Measurements from ENCODE around the gene TMEM126B.
"Not testable (repeated sequence)": the region's sequence is repeated elsewhere in the genome, so short reads cannot be mapped to it uniquely, and the experiment has no call there.

The TMEM126B gene

GRCh38 chr11:85651118-85651517, 22.7 kb downstream of the TMEM126B start:
- no peak for DNase-seq

GRCh38 chr11:85652786-85653447, 24.5 kb downstream of the TMEM126B start:
- no peak for DNase-seq

- DNase-seq = not testable (repeated sequence)
These were observed 25.9 kb downstream of the TMEM126B start for GRCh38 chr11:85654343-85654742.

- no peak for DNase-seq
These were observed 28.4 kb downstream of the TMEM126B start for GRCh38 chr11:85656777-85657176.

GRCh38 chr11:85658180-85658579, 29.8 kb downstream of the TMEM126B start:
- no peak for DNase-seq

GRCh38 chr11:85661972-85662664, 33.7 kb downstream of the TMEM126B start:
- DNase-seq = no peak

- no peak for DNase-seq
These were observed 34.8 kb downstream of the TMEM126B start for GRCh38 chr11:85663080-85663752.

- DNase-seq = peak; percentile 68
These were observed 35.6 kb downstream of the TMEM126B start for GRCh38 chr11:85663753-85664614.

- DNase-seq = peak; percentile 96
These were observed 36.5 kb downstream of the TMEM126B start, which contains the start of gene CREBZF for GRCh38 chr11:85664615-85665481. TSS of gene CREBZF (minus strand) at chr11:85665129. CDS start at chr11:85664875, 254 bp downstream.

GRCh38 chr11:85665733-85666132, 37.3 kb downstream of the TMEM126B start:
- DNase-seq = no peak

- DNase-seq = no peak
These were observed 38.3 kb downstream of the TMEM126B start for GRCh38 chr11:85666687-85667086.

- no peak for DNase-seq
These were observed 39.8 kb downstream of the TMEM126B start for GRCh38 chr11:85668157-85668556.

GRCh38 chr11:85670949-85671663, 42.7 kb downstream of the TMEM126B start:
- DNase-seq = not testable (repeated sequence)

GRCh38 chr11:85672105-85672902, 43.9 kb downstream of the TMEM126B start:
- DNase-seq = no peak

- DNase-seq = no peak
These were observed 45.0 kb downstream of the TMEM126B start for GRCh38 chr11:85673393-85673792.

- no peak for DNase-seq
These were observed 51.2 kb downstream of the TMEM126B start for GRCh38 chr11:85679576-85679975.

GRCh38 chr11:85680897-85681296, 52.5 kb downstream of the TMEM126B start:
- DNase-seq = no peak

GRCh38 chr11:85682330-85683305, 54.2 kb downstream of the TMEM126B start:
- DNase-seq = peak; percentile 39

All from NCI-H345 (cell line).